Endometrium (tissue), 2 donors: ENCODE data around the gene UCHL3.
"Not testable (repeated sequence)": the region's sequence is repeated elsewhere in the genome, so short reads cannot be mapped to it uniquely, and the experiment has no call there.

Experiments
- FAIRE-seq: peaks from 2 replicates; lab custom pipeline; 2012; peaks lifted over from hg19 to GRCh38; lab: Jason Lieb, UNC
- donor health status: control.
- donor health status: control.

The UCHL3 gene

DNA sequence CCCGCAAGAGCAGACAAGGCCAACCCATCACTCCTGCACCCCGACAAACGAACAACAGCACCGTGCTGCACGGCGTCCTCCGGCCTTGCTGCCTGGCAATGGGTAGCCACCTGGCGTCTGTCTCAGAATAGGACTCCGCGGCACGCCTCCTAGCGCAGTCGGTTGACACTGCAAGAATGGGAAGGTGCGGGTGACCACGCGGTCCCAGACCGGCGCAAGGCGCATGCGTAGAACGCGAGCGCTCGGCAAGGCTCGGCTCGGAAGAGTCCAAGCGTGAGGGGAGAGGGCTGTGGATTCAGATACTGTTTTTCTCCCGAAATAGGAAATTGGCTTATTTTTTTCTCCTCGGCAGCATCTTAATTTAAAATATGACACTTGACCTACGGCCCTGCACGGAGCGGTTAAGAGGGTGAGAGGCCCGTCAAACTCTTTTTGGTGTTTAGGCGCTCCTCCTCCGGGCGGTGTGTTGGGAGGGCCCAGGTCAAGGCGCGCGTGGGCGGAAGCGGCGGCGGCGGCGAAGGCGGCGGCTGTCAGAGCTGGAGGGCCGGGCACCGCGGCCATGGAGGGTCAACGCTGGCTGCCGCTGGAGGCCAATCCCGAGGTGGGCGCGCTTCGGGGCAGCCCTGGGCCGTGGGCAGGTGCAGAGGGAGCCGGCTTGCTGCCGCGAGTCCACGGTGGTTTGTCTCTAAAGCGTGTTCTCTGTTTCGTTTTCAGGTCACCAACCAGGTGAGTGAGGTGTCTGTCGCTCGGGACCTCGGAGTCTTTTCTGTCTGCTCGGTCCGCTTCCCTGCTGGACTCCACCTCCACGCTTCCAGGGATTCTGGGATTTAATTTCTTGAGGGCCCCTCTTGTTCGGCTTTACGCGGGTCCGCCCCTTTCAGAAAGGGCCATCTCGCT, at the start of gene UCHL3:
Gene UCHL3, plus strand, starts transcription at position 530 of the 897 bp plus-strand sequence. Its CDS starts 30 bp downstream, at position 560.
- peak; percentile 50 for FAIRE-seq

DNA sequence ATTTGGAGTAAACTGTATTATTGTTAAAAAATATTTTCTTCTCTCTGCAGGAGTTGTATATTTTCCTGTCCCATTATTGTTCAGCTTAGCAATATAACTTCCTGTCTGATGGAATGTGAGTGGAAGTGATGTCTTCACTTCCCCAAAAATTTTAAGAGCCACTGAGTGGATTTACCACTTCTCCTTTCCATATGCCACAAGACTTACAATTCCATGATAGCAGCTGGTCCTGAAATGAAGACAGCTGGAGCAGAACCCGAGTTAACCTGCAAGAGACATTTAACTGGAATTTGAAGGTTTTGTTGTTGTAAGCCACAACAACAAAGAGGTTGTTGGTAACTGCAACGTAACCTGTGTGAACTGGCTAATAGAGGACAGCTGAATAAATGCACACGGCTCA, 44.3 kb upstream of the UCHL3 start:
- FAIRE-seq: no peak

DNA sequence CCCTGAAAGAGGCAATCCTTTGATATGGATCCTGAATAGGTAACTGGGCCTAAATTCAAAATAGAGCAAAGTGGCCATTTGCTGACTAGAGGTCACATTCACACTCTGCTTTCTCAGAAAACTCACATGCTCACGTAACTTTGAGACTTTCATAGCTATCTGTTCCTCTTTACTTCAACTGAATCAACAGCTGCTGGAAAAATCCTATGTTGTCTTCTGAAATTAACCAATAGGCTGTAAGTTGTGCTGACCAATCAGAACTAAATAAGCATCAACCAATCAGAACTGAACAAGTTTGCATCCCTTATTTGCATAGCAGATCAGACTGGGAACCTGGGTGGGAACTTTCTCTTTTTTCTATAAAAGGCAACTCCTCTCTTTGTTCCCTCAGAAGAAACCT, 43.6 kb upstream of the UCHL3 start:
- FAIRE-seq: no peak

DNA sequence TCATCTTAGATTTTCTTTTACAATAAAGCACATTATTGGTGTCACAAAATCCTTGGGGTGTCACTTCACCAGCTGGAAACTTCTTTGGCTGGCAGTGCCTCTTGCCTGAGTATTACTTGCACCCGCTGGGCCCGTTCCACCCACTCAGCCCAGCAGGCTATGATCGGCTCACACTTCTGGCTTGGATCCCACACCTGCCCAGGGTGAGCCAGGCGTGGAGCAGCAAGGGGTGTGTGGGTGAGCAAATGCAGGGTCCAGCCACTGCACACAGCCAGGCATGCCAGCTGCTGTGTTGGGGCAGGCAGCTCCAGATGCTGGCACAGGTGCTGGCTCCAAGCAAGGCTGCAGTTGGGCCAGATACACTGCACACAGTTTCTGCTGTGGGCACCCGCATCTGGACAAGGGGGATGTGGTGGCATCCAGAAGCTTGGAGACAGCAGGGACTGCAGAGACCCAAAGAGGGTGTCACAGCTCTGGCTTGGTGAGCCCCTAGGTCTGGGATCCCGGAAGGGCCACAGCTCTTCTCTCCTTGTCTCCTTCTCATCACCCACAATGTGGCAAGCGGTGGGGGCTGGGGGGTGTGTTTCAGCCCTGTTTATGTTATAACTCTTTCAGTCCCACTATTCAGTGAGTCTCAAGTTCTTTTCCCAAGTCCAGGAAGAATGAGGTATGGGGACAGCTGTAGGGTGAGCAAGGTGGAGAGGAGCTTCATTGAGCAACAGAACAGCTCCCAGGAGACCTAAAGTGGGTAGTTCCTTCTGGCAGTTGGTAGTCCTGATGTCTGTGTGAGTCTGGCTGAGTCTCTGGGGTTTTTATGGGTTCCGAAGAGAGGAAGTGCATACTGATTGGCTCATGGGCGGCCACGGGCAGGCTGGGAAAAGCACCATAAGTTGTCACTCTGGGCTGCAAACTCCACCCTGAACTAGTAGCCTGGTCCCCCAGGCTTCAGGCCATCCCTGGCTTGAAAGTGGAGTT, 42.3 kb upstream of the UCHL3 start:
- FAIRE-seq: no peak

DNA sequence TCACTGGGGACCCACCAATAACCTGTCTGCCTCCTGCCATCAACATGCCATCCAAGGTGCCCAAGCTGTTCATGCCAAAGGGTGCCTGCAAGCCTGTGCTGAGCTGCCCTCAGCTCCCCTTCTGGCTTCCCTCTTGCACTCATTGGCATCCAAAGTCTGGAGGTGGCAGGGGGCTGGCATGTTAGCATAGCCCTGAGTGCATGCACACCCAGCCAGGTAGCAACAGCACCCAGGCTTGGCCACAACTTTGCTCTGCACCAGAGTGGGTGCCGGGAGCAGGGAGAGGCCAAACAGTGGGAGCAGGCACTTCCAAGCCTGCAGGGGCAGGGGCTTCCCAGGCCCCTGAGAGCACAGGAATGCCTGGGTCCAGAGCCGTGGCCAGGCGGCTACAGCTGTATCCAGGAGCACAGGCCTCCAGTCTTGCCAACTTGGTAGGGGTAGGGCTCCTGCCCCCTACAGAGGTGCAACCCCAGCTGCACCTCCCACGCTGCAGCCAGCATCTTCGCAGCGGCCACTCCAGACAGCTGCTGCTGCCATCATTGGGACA, 41.5 kb upstream of the UCHL3 start:
- no peak for FAIRE-seq

DNA sequence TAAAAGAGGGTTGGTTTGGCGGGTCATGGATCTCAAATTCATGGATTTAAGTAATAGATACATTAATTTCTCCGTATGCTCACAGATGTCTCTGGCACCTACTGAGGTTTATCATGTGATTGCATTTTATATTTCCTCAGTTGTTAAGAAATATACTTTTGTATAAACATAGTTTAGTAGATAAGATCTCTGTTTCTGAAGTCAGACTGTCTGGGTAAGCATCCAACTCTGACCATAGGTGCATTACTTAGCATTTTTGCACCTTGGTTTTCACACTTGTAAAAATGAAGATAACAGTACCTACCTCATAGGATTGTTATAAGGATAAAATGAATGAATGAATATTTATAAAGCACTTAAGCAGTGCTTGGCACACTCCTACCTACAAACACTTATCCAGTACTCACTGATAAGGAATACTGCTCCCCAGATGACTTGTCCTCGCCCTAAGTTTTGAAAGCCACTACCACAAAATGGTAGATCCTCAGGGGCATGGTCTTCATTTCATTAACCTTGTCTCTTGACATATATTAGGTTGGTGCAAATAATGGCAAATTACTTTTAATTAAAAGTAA, 38.5 kb upstream of the UCHL3 start:
- FAIRE-seq: no peak

DNA sequence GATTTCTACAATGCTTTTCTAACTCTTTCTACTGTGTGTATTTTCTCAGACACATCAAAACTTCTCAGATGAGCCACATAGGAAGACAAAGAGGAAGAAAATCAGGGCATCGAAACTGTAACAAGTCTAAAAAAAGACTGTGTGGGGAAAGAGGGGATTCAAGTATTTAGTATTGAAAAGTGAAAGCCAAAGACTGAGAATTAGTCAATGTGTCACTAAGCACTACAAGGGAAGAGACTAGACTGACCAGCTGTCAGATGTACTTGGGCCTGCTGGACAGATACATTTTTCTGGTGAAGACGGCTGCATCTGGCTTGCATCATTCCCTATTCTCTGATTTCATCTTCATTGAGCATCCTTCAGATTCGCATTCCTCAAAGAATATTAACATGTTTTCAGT, 37.3 kb upstream of the UCHL3 start:
- no peak for FAIRE-seq

DNA sequence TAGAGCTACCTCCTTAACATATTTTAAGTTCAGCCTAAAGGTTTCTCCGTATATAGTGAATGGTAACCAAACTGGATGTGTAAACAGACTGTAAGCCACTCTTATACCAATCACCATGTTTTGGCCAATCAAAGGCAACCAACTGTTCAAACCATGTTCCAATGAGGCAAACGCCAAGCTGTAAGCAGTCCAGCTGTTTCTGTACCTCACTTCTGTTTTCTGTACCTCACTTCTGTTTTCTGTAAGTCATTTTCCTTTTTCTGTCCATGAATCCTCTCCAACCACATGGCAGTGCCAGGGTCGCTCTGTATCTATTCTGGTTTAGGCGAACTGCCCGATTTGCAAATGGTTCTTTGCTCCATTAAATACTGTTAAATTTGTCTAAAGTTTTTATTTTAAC, 36.3 kb upstream of the UCHL3 start:
- FAIRE-seq: no peak

DNA sequence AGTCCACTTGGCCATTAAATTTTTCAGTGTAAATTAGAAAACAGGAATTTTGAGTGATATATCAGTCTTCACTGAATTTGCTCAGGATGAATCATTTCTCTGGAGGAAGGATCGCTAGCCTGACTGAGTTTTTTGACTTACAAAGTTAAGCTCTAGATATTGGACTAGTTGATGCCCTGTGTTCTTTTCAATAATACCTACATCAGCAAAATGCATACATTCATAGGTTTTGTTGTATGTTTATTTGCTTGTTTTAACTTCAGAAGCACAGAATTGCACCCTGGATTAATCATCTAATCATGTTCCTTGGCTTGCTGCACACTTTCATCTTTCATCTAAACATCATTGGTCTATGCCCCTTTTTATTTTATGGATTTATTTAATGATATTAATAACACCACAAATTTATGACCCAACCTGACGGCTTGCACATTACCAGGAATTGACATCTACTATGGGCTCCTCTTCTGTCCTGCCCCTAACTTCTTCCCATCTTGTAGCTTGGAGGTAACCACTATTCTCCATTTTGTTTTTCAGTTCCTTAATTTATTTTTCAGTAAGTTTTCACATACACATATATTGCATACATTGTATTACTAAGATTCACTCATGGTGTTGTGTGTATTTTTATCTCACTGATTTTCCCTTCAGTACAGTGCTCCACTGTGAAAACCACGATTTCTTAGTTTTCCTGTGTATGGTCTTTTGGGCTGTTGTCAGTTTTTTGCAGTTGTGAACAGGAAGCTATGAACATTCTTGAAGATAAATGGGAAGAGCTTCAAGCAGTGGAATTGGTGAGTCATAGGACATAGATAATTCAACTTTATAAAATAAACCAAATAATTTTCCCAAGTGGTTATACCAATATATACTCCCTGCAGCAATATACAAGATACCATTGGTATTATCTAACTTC, 35.3 kb upstream of the UCHL3 start:
- no peak for FAIRE-seq

DNA sequence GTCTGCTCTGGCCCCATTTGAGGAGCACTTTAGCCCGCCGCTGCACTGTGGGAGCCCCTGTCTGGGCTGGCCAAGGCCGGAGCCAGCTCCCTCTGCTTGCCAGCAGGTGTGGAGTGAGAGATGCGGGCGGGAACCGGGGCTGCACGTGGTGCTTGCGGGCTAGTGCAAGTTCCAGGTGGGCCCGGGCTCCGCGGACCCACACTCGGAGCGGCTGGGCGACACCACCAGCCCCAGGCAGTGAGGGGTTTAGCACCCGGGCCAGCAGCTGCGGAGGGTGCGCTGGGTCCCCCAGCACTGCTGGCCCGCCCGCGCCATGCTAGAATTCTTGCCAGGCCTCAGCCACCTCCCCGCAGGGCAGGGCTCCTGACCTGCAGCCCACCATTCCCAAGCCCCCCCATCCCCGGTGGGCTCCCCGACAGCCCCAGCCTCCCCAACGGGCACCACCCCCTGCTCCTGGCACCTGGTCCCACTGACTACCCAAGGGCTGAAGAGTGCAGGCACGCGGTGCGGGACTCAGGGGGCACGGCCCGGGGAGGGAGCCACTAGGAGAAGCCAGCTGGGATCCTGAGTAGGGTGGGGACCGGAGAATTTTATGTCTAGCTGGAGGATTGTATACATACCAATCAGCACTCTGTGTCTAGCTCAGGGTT, 31.0 kb upstream of the UCHL3 start:
- no peak for FAIRE-seq

DNA sequence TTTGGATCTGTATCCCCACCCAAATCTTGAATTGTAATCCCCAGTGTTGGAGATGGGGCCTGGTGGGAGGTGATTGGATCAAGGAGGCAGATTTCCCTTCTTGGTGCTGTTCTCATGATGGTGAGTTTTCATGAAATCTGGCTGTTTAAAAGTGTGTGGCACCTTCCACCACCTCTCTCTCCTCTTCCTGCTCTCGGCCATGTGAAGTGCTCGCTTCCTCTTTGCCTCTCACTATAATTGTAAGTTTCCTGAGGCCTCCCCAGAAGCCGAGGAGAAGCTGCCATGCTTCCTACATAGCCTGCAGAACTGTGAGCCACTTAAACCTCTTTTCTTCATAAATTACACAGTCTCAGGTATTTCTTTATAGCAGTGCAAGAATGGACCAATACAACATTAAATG, 27.6 kb upstream of the UCHL3 start:
- no peak for FAIRE-seq

DNA sequence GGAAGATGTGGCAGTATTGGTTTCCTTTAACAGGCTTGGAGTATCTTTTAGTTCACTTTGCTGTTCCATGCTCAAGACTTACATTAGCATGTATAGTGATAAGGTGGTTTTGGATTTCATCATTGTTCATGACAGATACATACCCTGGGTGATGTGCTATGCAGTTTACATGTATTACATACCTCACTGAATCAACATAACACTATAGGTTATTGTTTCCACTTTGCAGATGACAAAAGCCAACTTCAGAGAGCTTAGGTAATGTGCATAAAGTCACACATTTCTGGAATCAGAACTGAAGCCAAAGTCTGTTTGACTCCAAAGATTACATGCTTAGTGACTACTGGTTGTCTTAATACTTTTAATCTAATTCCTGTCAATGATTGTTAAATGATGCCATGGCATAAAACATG, 19.0 kb upstream of the UCHL3 start:
- no peak for FAIRE-seq

DNA sequence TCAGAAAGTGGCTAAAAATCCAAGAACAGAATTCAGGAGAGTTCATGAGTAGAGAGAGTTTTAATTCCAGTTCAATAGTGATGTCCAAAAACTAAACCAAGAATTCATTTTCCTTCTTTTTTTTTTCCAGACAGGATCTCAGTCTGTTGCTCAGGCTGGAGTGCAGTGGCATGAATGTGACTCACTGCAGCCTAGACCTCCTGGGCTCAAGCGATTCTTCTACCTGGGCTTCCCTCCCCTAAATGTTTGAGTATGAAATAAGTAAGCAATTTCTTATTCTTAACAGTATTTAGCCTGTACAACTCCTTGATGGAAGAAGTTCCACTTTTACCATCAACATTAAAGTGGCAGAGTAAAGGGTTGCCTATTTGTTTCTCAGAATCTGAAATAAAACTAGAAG, 15.7 kb upstream of the UCHL3 start:
- FAIRE-seq: no peak

DNA sequence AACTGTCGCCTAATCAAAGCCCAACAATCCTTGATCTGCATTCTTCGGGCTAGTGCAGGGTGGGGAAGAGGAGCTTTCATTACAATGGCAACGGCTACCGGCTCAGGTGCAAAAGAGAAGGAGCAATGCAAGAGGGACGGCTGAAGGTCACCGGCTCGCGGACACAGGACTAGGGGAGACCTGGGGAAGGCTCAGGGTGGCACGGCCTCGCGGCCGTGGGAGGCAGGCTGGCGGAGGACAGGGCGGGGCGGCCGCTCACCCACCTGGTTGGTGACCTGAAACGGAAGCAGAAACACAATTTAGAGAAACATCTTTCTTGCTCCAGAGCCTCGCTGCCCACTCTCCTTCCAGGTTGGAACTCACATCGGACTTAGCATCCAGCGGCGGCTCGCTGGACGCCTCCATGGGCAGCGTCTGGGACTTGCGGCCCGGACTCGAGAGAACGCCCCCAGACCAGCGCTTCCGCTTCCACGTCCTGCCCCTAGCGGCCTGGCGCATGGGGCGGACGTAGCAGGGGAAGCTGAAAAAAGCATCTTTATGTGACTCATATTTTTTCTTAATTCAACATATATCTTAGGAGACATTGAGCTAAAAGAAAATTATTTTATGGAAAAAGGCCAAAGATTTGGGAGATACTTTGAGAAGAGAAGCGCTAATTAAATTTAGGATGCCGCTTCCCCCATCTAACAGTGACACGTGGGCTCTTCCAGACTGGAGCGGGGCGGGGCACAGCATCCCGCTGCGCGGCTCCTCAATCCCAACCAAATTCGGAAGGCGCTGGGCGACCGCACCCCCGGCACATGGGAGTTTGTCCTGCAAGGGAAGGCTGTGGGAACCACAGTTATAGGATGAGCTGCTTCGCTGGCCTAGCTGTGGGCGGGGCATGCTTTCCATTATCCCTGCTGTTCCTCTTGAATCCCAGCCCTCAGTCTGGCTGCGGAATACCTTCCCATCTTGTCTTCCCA, 11.9 kb upstream of the UCHL3 start, which contains the start of gene COMMD6:
Gene COMMD6, minus strand, starts transcription at position 441 of the 965 bp plus-strand sequence. Its CDS starts 36 bp downstream, at position 405.
- FAIRE-seq: peak; percentile 46

DNA sequence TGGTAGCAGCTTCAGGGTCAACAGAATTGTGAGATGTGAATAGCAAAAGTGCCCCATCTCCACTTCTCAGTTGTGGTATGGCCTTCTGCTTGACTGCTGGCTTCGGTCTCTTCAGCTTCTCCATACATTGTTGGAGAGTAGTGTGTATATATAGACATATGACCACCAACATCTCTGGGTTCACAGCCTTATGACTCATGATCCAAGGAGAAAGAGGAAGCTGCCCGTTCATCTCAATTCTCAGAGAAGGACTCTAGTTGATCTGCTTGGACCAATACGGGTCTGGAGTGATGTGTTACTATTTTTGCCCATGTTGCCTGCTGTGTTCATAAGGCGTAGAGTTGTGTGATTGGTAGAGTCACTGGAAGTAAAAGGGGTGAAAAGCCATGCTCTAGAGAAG, 8.3 kb upstream of the UCHL3 start:
- FAIRE-seq: no peak

DNA sequence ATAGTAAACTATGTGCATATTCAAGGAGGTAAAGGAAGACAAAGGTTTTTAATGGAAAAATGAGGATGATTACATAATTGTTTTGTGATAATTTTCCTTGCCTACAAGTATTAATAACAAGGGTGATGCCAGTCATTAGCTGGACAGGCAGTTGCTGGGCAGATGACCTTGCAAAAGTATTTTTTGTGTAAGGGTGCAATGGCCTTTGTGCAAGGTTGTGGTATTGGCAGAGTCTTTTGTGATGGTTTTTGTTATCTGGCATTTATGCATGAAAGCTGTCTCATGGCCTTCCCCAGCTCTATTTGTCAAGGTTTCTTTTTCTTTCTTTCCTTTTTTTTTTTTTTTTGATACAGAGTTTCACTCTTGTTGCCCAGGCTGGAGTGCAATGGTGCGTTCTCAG, 7.6 kb upstream of the UCHL3 start:
- FAIRE-seq: no peak

DNA sequence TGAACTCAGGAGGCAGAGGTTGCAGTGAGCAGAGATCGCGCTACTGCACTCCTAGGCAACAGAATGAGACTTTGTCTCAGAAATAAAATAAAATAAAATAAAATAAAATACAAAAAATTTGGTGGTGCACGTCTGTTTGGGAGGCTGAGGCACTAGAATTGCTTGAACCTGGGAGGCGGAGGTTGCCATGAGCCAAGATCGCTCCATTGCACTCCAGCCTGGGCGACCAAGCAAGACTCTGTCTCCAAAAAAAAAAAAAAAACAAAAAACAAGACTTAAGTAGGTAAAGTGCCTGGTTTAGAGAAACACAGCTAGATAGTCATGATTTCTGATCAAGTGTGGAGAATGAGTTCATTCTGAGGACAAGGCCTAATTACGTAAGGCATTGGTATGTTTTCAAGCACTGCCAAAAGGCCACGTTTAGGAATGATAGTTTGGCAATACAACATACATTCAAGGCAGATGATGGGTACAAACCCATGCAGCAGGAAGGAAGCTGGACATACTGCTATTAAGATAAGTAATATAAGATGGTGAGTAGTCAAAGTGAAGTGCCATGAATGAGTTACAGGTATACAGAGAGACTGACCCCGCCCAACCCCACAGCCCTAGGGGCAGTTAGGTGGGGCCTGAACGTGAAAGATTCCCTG, 4.8 kb upstream of the UCHL3 start:
- no peak for FAIRE-seq

DNA sequence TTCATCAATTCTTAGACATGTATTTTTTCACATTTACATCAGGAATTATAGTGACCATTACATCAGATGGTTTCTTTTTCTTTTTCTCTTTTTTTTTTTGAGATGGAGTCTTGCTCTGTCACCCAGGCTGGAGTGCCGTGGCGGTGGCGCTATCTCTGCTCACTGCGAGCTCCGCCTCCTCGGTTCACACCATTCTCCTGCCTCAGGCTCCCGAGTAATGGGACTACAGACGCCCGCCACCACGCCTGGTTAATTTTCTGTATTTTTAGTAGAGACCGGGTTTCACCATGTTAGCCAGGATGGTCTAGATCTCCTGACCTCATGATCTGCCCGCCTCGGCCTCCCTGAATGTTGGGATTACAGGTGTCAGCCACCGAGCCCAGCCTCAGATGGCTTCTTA, 4.2 kb upstream of the UCHL3 start:
- not testable (repeated sequence) for FAIRE-seq

DNA sequence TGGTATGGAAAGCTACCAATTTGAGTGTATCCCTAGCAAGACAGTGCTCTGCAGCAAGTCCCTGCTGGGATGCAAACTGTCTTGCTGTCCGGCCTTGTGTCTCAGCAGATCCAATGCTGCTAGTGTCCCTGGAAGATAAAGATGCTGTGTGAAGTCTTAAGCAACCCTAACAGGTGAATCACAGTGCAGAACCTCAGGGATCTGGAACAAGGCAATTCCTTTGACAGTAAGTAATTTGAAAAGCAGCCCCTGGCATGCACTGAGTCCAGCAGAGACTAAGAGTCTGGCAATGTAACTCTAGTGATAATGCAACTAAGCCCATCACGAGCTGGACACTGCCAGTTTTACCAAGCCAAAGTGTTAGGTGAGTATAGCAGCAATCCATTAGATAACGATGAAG, 1.7 kb upstream of the UCHL3 start:
- FAIRE-seq: no peak
